ENCODE data around the gene ETNK2.

DNA sequence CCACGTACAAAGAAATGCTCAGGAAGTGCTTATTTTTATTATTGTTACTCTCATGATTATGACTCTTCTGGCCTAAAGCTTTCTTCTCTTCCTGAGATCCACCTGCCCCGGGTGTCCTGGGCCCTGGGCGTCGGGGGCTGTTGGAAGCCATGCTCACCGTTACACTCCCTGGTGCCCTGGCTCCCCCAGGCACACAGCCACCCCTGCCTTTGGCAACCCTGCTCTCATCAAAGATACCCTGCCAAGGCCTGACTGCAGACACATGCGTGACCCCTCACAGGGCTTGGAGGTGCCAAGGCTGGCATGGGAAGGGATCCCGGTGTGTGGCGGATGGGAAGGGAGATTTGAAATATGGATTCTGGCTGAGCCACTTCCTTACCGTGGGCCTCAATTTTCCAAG is 47.7 kb upstream of the ETNK2 start:
- TF ChIP-seq CEBPB (IDR thresholded peaks at IDR 0.05; ENCODE audit: low read depth, low read length) = no peak
- no peak for TF ChIP-seq POLR2A (IDR thresholded peaks at IDR 0.05; ENCODE audit: control extremely low read depth in 1 of 2, low read depth in 2 of 2, low read length in 2 of 2)
- TF ChIP-seq YY1 (IDR thresholded peaks at IDR 0.05; ENCODE audit: low read depth, low read length) = no peak
- TF ChIP-seq GABPA (IDR thresholded peaks at IDR 0.05; ENCODE audit: borderline replicate concordance, insufficient read depth, low read length) = no peak
- TF ChIP-seq, protein P1, sequence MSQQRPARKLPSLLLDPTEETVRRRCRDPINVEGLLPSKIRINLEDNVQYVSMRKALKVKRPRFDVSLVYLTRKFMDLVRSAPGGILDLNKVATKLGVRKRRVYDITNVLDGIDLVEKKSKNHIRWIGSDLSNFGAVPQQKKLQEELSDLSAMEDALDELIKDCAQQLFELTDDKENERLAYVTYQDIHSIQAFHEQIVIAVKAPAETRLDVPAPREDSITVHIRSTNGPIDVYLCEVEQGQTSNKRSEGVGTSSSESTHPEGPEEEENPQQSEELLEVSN (IDR thresholded peaks at IDR 0.05) = no peak
- no peak for TF ChIP-seq TBP (IDR thresholded peaks at IDR 0.05; ENCODE audit: low read depth, low read length)
- no peak for TF ChIP-seq SUZ12 (IDR thresholded peaks at IDR 0.05; ENCODE audit: low read length)
- no peak for TF ChIP-seq TAF1 (IDR thresholded peaks at IDR 0.05; ENCODE audit: low read depth, low read length)
- no peak for TF ChIP-seq KDM4A (IDR thresholded peaks at IDR 0.05; ENCODE audit: low read depth, low read length, severe bottlenecking)
- TF ChIP-seq CHD2 (IDR thresholded peaks at IDR 0.05; ENCODE audit: low read length) = no peak
- TF ChIP-seq, protein P2, sequence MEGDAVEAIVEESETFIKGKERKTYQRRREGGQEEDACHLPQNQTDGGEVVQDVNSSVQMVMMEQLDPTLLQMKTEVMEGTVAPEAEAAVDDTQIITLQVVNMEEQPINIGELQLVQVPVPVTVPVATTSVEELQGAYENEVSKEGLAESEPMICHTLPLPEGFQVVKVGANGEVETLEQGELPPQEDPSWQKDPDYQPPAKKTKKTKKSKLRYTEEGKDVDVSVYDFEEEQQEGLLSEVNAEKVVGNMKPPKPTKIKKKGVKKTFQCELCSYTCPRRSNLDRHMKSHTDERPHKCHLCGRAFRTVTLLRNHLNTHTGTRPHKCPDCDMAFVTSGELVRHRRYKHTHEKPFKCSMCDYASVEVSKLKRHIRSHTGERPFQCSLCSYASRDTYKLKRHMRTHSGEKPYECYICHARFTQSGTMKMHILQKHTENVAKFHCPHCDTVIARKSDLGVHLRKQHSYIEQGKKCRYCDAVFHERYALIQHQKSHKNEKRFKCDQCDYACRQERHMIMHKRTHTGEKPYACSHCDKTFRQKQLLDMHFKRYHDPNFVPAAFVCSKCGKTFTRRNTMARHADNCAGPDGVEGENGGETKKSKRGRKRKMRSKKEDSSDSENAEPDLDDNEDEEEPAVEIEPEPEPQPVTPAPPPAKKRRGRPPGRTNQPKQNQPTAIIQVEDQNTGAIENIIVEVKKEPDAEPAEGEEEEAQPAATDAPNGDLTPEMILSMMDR (IDR thresholded peaks at IDR 0.05; ENCODE audit: control extremely low read depth in 1 of 3, insufficient read depth in 1 of 3, low read depth in 1 of 3, low read length in 3 of 3) = no peak
- TF ChIP-seq ZNF274 (IDR thresholded peaks at IDR 0.05; ENCODE audit: borderline replicate concordance, extremely low read depth, low read length) = no peak
